Raji (cell line): ENCODE data around the gene ANKRD17.

Experiments used
- POLR2A ChIP-seq: IDR thresholded peaks from 2 replicates; pipeline ENCODE4 v1.6.1; 2011; ENCODE audit warnings: low read depth, low read length, control low read depth; ENCODE audit not compliant: insufficient read depth

The ANKRD17 gene

DNA sequence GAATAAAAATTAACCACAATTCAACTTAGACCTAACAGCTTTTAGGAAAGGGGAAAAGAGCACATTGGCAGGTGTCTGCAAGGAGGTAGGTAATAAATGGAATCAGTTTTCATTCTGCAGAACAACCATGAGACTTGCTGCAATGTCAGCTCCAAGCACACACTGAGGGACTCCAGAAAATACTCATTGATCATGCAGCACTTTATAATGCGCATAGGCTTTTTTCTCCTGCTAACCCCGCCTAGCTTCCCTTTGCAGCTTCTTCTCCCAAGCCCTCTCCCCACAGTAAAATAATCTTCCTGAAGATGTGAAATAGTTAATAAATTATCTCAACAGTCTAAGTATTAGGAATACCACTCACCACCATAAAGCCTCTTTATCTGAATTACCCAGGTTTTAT, 36.9 kb downstream of the ANKRD17 start:
- TF ChIP-seq POLR2A: no peak

- TF ChIP-seq POLR2A: no peak
Measured at GRCh38 chr4:73220815-73221214, 37.8 kb downstream of the ANKRD17 start.

- TF ChIP-seq POLR2A: no peak
Measured at GRCh38 chr4:73213916-73214653, 44.5 kb downstream of the ANKRD17 start.

- TF ChIP-seq POLR2A: no peak
Measured at GRCh38 chr4:73212982-73213730, 45.4 kb downstream of the ANKRD17 start.

DNA sequence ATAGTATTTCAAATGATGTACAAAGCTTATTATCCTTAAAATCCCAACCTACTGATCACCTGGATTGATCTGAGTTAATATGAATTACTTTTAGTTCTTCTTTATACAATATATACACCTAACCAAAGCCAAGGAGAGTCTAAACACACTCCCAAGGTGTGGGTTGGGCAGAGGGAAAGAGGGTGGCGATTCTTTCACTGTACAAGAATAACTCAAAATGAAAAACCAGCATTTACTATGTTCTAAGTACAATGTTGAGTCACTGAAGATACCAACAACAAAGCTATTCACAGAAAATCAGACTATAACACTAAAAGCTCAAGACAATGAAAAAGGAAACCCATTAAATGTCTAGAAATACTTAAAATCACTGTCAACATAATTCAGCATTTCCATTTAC, 46.6 kb downstream of the ANKRD17 start:
- TF ChIP-seq POLR2A: no peak

DNA sequence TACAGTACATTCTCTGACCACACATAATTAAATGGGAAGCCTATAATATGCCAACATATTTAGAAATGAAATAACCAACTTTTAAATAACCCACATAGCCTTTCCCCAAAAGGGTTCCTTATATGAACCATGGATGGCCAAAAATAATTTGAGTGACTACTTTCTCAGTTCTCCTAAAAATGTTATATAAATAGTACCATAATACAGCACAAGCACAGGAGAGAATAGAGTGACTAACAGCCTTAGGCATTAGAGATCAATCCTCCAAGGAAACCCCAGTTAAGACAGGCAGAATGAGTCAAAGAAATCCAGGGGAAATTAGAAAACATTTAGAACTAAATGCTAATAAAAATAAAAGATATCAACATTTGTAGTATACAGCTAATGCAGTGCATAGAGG, 50.2 kb downstream of the ANKRD17 start:
- no peak for TF ChIP-seq POLR2A

DNA sequence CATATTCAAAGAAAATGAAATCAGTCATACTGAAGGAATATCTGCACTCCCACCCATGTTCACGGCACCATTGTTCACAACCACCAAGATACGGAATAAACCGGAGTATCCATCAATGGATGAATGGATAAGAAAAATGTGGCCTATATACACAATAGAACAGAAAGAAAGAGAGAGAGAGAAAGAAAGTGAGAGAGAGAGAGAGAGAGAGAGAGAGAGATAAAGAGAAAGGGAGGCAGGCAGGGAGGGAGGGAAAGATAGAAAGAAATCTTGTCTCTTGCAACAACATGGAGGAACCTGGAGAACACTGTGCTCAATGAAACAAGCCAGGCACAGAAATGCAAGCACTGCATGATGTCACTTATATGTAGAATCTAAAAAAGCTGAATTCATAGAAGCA, 52.4 kb downstream of the ANKRD17 start:
- TF ChIP-seq POLR2A: no peak

- TF ChIP-seq POLR2A: no peak
Measured at GRCh38 chr4:73205482-73205881, 53.1 kb downstream of the ANKRD17 start.

DNA sequence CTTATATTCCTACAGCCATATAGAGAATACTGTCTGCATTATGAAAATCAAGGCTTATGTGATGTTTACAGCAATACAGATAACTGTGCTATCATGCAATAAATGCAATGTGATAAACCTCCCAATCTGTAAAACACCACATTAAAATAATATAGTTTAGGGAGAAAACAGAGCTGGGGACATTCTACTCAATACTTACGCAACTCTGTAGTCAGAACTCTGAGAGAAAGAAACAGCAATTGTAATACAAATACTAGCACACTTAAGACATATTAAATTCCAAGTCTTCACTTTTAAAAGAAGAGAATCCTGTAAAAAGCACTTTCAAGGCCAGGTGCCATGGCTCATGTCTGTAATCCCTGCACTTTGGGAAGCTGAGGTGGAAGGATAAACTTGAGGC, 61.4 kb downstream of the ANKRD17 start:
- TF ChIP-seq POLR2A: no peak

DNA sequence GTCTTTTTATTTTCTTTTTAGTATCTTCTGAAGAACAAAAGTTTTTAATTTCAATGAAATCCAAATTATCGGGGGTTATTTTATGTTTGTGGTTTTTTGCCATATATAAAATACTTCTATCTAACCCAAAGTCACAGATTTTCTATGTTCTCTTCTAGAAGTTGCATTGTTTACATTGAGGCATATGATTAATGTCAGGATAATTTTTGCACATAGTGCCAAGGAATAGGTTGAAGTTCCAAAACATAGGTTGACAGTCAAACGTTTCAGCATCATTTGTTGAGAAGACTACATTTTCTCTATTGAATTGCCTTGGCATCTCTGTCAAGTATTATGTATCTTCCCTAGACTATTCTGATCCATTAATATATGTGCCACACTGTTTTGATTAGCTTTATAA, 64.5 kb downstream of the ANKRD17 start:
- TF ChIP-seq POLR2A: no peak

- TF ChIP-seq POLR2A: no peak
Measured at GRCh38 chr4:73193659-73194058, 64.9 kb downstream of the ANKRD17 start.

GRCh38 chr4:73193155-73193554, 65.4 kb downstream of the ANKRD17 start:
- no peak for TF ChIP-seq POLR2A

DNA sequence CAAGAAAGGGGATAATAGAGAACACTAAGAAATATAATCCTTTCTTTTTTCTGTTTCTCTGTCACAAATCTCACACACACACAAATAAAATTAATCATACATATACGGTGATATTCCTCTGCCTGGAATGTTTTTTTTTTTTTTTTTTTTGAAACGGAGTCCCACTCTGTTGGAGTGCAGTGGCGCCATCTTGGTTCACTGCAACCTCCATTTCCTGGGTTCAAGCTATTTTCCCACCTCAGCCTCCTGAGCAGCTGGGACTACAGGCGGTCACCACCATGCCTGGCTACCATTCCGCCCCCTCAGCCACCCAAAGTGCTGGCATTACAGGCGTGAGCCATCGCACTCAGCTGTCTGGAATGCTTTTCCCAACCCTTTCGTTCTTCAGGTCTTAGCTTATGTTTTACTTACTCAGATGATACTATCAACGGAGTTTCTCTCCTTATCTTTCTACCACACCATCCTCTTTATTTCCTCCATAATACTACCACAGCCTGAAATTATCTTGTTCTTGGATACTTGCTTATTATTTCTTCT, 69.3 kb downstream of the ANKRD17 start:
- TF ChIP-seq POLR2A: no peak

DNA sequence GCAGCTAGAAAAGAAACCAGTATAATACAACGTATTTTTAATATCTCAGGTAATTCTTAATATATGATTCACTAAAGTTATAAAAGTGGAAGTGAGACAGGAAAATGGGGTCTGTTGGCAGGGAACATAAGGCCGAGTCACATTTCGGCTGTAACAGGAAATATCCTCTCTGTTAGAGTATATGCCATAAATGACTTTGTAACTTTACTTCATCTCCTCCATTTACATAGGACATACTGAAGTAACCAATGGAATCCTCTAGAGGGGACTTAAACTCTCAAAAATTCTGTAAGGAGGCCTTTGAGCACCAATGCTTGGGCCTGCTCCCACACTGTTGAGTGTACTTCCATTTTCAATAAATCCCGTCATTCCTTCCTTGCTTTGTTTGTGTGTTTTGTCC, 71.3 kb downstream of the ANKRD17 start:
- no peak for TF ChIP-seq POLR2A

- TF ChIP-seq POLR2A: no peak
Measured at GRCh38 chr4:73185903-73186302, 72.7 kb downstream of the ANKRD17 start.

GRCh38 chr4:73181231-73181630, 77.4 kb downstream of the ANKRD17 start:
- no peak for TF ChIP-seq POLR2A

GRCh38 chr4:73178389-73178788, 80.2 kb downstream of the ANKRD17 start:
- no peak for TF ChIP-seq POLR2A

DNA sequence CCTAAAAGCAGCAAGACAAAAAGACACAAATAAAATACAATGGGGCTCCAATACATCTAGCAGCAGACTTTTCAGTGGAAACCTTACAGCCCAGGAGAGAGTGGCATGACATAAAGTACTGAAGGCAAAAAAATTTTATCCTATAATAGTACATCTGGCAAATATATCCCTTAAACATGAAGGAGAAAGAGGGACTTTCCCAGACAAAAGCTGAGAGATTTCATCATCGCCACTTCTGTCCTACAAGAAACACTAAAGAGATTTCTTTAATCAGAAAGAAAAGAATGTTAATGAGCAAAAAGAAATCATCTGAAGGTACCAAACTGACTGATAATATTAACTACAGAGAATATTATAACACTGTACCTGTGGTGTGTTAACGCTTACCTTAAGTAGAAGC, 86.4 kb downstream of the ANKRD17 start:
- TF ChIP-seq POLR2A: no peak
